Skeletal muscle tissue (tissue), 4 donors: Measurements from ENCODE around the gene SLIT3. TPM values are rescaled to one million over a fixed set of nuclear protein-coding genes. Genes with fewer than 3 reads are reported as not detected.
"Not testable (repeated sequence)": the region's sequence is repeated elsewhere in the genome, so short reads cannot be mapped to it uniquely, and the experiment has no call there.

Source experiments
- H3K27ac ChIP-seq: one replicate; pipeline ENCODE4 v1.7.0; 2013; ENCODE audit warnings: mild to moderate bottlenecking, low read depth, low read length, inconsistent platforms
- H3K27me3 ChIP-seq, 3 donors: one replicate each; pipeline ENCODE4 v1.7.0; 2013; ENCODE audit warnings: low read length in 3 of 3; ENCODE audit not compliant: control insufficient read depth in 3 of 3, insufficient read depth in 3 of 3
- H3K36me3 ChIP-seq, 3 donors: one replicate each; pipeline ENCODE4 v1.7.0; 2013; ENCODE audit warnings: low read length in 3 of 3; ENCODE audit not compliant: control insufficient read depth in 3 of 3, insufficient read depth in 3 of 3
- H3K4me1 ChIP-seq, 3 donors: one replicate each; pipeline ENCODE4 v1.7.0; 2013; ENCODE audit warnings: low read length in 3 of 3, mild to moderate bottlenecking in 3 of 3; ENCODE audit not compliant: control insufficient read depth in 3 of 3, insufficient read depth in 3 of 3
- H3K4me3 ChIP-seq, 3 donors: one replicate each; pipeline ENCODE4 v1.7.0; 2013; ENCODE audit warnings: low read length in 3 of 3
- H3K9ac ChIP-seq, 3 donors: one replicate each; pipeline ENCODE4 v1.7.0; 2013; ENCODE audit warnings: low read length in 3 of 3, mild to moderate bottlenecking in 3 of 3, moderate library complexity in 2 of 3, low read depth in 1 of 3
- H3K9me3 ChIP-seq, 3 donors: one replicate each; pipeline ENCODE4 v1.7.0; 2013; ENCODE audit warnings: low read length in 3 of 3; ENCODE audit not compliant: control insufficient read depth in 3 of 3
- total RNA-seq: library from RNA; depleted of rRNA; stranded (reverse); fragments of >200 nt; gene quantifications from one replicate; pipeline ENCODE4 v1.2.3, GENCODE V29; 2014
- donor health status: Osteomylitis.

Gene SLIT3
- total RNA-seq, 1 donor from 2014 or later, result 7.8 TPM

DNA sequence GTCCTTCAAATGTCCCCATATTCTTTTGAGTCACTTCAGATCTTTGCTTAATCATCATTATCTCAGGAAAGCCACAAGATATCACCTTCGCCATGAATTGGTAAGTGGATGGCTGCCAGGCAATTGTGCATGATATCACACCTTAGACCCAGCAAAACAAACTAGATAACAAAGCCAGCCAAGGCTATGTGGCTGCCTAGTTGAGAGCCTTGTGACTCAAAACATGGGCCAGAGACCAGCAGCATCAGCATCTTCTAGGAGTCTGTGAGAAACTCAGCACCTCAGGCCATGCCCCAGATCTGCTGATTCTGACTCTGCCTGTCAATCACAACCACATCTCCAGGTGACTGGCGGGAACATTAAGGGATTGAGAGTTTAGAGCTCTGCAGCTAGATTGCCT, 82.8 kb downstream of the SLIT3 start:
- Histone ChIP-seq H3K9ac (no peak overlapping the region), H3K27me3 (no peaks in the 10 kb centered on the region), H3K36me3 (no peaks in the 10 kb centered on the region), H3K4me1 (peaks cover 0 to 7% (median 5%) of the 10 kb centered on the region in 3 donors), H3K4me3 (no peak overlapping the region), H3K9me3 (no peaks in the 10 kb centered on the region), H3K27ac (no peak overlapping the region)

DNA sequence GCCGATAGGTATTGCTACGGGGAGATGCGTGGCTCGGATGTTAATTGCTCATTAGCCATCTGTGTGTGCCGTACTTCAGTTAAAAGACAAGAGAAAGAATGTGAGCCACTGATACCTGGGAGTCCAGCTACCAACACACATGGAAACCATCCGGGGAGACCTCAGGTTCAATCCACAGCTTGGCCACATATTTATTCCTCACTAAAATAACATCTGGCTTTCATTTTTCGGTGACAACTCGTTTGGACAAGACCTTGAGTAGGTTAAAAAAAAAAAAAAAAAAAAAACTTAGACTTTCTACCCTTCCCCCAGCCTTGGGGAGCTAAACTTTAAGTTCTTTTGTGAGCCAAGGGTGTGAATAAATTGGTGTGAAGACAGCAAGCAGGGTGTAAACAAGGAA, 84.1 kb downstream of the SLIT3 start:
- H3K4me3 ChIP-seq, result no peak overlapping the region
- H3K27me3 ChIP-seq, result no peaks in the 10 kb centered on the region
- H3K4me1 ChIP-seq, result peaks cover 0 to 7% (median 3%) of the 10 kb centered on the region in 3 donors
- H3K27ac ChIP-seq, result no peak overlapping the region
- no peak overlapping the region for H3K9ac ChIP-seq
- no peaks in the 10 kb centered on the region for H3K9me3 ChIP-seq
- H3K36me3 ChIP-seq, result no peaks in the 10 kb centered on the region

DNA sequence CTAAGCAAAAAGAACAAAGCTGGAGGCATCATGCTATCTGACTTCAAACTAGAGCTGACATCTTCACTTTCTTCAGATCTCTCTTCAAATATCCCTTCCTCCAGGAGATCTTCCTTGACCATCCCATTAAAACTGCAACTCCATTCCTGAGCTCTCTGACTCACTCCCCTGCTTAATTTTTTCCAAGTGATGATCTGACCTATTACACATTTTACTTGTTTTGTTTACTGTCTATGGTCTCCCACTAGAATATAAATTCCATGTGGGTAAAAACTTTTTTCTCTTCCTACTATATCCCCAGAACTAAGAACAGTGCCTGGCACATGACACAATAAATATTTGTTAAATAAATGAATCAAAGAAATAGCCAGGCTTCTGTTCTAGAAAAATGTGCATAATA, 87.5 kb downstream of the SLIT3 start:
- Histone ChIP-seq H3K4me3 (no peak overlapping the region), H3K4me1 (no peaks in the 10 kb centered on the region)

DNA sequence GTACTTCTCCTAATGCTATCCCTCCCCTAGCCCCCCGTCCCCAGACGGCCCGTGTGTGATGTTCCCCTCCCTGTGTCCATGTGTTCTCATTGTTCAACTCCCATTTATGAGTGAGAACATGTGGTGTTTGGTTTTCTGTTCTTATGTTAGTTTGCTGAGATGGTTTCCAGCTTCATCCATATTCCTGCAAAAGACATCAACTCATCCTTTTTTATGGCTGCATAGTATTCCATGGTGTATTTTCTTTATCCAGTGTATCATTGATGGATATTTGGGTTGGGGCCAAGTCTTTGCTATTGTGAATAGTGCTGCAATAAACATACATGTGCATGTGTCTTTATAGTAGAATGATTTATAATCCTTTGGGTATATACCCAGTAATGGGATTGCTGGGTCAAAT, 89.2 kb downstream of the SLIT3 start:
- H3K4me1 ChIP-seq, H3K27me3 ChIP-seq, H3K9ac ChIP-seq, H3K4me3 ChIP-seq, H3K27ac ChIP-seq, H3K9me3 ChIP-seq, H3K36me3 ChIP-seq: not testable (repeated sequence)

More for the DNA sequence above, 87.5 kb downstream of the SLIT3 start:
- Histone ChIP-seq H3K9me3 (no peaks in the 10 kb centered on the region), H3K9ac (no peak overlapping the region), H3K36me3 (no peaks in the 10 kb centered on the region), H3K27ac (no peak overlapping the region), H3K27me3 (no peaks in the 10 kb centered on the region)

DNA sequence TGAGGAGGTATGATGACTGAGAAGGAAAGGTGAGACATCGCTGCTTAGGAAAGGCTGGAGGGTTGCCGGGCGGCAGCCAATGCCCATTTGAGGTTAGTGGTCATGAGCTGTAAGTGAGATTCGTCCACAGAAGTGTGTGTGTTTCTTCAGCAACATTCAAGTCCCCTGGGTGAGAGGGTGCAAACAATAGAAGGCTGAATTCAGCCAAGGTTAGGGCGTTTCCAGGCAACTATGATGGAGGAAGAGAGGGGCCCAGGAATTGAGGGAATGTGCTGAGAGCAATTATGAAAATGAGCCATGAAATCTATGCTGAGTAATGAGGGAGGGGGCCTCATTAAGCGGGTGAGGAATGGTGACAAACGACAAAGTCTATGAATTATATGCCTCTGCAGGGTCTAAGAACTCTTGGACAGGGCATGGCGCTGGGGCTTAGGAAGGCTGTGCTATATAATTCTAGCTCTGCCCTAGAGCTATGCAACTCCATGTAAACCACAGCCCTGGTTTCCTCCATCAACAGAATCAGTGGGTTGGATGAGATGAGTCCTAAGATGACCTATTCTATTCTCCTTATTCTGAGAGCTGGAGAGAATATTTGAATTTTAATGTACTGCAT, 96.0 kb downstream of the SLIT3 start:
- H3K9me3 ChIP-seq, result peaks cover 0 to 5% (median 2%) of the 10 kb centered on the region in 3 donors
- H3K9ac ChIP-seq, result no peak overlapping the region
- no peak overlapping the region for H3K27ac ChIP-seq
- H3K4me1 ChIP-seq, result no peaks in the 10 kb centered on the region
- no peaks in the 10 kb centered on the region for H3K27me3 ChIP-seq
- no peak overlapping the region for H3K4me3 ChIP-seq
- no peaks in the 10 kb centered on the region for H3K36me3 ChIP-seq

DNA sequence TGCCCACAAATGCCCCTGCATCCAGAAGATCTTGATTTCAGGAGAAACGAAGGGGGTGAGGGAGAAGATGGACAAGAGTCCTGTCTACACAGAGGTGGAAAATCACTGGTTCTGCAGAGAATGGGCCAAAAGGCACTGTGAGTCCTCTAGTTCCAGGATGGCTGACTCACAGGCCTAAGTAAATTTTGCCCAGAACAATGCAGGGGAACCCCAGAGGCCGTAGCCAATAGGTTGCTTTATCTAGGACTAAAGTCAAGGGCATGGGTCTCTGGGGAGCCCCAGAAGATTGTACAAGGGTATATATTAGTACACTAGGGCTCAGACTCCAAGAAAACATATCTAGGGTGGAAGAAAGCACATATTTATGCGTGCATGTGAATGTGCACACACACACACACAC, 98.0 kb downstream of the SLIT3 start:
- H3K9me3 ChIP-seq, result peaks cover 0 to 5% (median 2%) of the 10 kb centered on the region in 3 donors
- H3K9ac ChIP-seq, result no peak overlapping the region
- no peak overlapping the region for H3K4me3 ChIP-seq
- no peaks in the 10 kb centered on the region for H3K36me3 ChIP-seq
- H3K4me1 ChIP-seq, result no peaks in the 10 kb centered on the region
- no peaks in the 10 kb centered on the region for H3K27me3 ChIP-seq
- H3K27ac ChIP-seq, result no peak overlapping the region

DNA sequence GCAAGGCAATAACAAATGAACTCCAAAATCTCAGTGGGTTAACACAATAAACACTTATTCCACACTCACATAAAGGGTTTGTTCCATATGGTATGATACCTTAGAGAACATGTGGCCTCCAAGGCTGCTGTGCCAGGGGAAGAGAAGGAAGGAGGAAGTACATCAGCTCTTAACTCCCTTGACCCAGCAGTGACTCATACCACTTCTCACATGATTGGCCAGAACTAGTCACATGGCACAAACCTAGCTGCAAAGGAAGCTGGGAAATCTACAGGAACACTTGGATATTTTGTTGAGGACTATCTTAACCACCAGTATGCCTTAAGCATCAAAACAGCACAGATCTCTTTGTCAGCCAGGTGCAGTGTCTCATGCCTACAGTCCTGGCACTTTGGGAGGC, 99.3 kb downstream of the SLIT3 start:
- H3K4me3 ChIP-seq, result no peak overlapping the region
- H3K4me1 ChIP-seq, result peaks cover 3 to 4% (median 4%) of the 10 kb centered on the region in 3 donors
- H3K9ac ChIP-seq, result no peak overlapping the region
- H3K9me3 ChIP-seq, result peaks cover 0 to 5% (median 2%) of the 10 kb centered on the region in 3 donors
- no peaks in the 10 kb centered on the region for H3K27me3 ChIP-seq
- H3K36me3 ChIP-seq, result no peaks in the 10 kb centered on the region
- no peak overlapping the region for H3K27ac ChIP-seq

DNA sequence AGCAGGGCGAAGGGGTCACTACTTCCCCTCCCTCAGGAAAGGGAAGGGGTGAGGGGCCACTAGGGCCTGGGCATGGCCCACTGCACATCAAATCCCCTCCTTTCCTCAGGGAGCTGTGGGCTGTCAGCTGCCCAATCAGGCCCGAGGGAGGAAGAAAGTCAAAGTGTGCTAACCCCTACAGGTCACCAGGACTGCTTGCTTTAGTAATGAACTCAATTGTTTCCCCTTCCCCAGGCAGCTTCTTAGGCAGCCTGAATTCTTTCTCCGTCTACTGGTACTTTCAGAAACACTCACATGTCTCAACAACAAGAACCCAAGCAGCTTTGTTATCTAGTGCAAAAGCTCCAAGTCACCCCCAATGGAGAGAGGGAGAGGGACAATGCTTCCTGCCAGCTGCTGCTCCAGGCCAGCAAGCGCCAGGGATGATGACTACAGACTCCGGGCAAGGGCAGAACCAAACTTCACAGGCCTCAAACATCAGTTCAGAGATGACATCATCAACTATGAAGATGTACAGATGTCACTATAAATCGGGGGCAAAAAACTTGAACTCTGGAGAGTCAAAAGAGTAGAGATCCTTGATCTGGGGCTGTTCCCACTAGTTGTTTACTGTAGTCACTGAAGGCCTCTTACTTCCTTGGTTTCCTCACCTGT, 100.7 kb downstream of the SLIT3 start:
- Histone ChIP-seq H3K4me1 (peaks cover 3 to 11% (median 10%) of the 10 kb centered on the region in 3 donors), H3K27ac (no peak overlapping the region), H3K27me3 (no peaks in the 10 kb centered on the region), H3K9me3 (peaks cover 0 to 5% (median 2%) of the 10 kb centered on the region in 3 donors), H3K4me3 (no peak overlapping the region), H3K36me3 (no peaks in the 10 kb centered on the region), H3K9ac (no peak overlapping the region)

DNA sequence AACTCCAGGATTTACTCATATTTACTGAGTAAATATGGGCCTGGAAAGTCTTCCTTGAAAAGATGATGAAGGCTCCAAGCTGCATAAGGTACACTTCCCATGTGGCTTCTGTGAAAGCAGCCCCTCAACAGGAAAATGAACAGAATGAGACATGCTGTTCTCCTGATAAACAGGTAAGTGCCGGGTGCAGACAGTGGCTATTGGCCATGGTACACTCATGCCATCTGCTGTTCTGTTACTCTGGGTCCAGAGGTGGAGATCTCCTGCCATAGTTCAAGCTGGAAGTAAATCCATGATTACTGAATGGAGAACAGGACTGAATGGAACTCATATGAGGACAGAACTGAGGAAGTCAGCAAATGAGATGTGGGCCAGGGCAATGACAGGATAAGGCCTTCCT, 103.6 kb downstream of the SLIT3 start:
- no peaks in the 10 kb centered on the region for H3K36me3 ChIP-seq
- H3K27me3 ChIP-seq, result no peaks in the 10 kb centered on the region
- no peak overlapping the region for H3K27ac ChIP-seq
- H3K4me1 ChIP-seq, result peaks cover 3 to 11% (median 10%) of the 10 kb centered on the region in 3 donors
- H3K9me3 ChIP-seq, result peaks cover 0 to 5% (median 2%) of the 10 kb centered on the region in 3 donors
- H3K9ac ChIP-seq, result no peak overlapping the region
- H3K4me3 ChIP-seq, result no peak overlapping the region

DNA sequence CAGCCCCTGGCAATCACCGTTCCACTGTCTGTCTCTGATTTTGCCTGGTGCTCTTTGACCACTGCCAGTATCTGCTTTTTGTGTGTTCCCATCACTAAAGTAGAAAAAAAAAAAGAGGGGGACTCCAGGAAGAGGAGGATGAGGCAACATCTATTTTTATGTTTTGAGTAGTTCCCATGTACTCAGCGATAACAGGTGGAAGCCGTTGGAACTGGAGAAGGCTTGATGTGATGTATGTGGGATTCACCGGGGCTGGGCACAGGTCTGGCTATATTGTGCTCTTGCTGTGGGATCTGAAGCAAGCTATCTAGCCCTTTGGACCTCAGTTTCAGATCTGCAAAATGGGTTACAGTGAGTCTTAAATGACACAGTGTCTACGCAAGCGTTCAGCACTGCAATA, 104.9 kb downstream of the SLIT3 start:
- no peak overlapping the region for H3K4me3 ChIP-seq

More for the DNA sequence above, 104.9 kb downstream of the SLIT3 start:
- Histone ChIP-seq H3K9ac (no peak overlapping the region), H3K36me3 (no peaks in the 10 kb centered on the region), H3K27ac (no peak overlapping the region), H3K27me3 (no peaks in the 10 kb centered on the region), H3K4me1 (peaks cover 3 to 11% (median 10%) of the 10 kb centered on the region in 3 donors), H3K9me3 (no peaks in the 10 kb centered on the region)
